Thyroid gland (tissue), 4 donors: ENCODE results near the gene TMEM82. TPM values are rescaled to one million over a fixed set of nuclear protein-coding genes. Genes with fewer than 3 reads are reported as not detected.
"Not testable (repeated sequence)": the region's sequence is repeated elsewhere in the genome, so short reads cannot be mapped to it uniquely, and the experiment has no call there.

Experiments
- DNase-seq, 2 donors: peaks; one replicate each; pipeline ENCODE4 v3.0.0-alpha.2; 2019
- H3K27ac ChIP-seq, 3 donors: fragments of 200-600 bp; sonication (generic); 1 replicate in 2 of 3; 2 replicates in 1 of 3; pipeline ENCODE4 v1.5.1; 2016 to 2019; ENCODE audit warnings: mild to moderate bottlenecking in 1 of 3, moderate library complexity in 1 of 3
- H3K27me3 ChIP-seq: fragments of 200-600 bp; sonication (generic); one replicate; pipeline ENCODE4 v1.5.1; 2019
- H3K36me3 ChIP-seq, 2 donors: fragments of 200-600 bp; sonication (generic); one replicate each; pipeline ENCODE4 v1.5.1; 2016 to 2019
- H3K4me1 ChIP-seq, 2 donors: fragments of 200-600 bp; sonication (generic); one replicate each; pipeline ENCODE4 v1.5.1; 2017 to 2019
- H3K4me3 ChIP-seq, 3 donors: fragments of 200-600 bp; sonication (generic); replicated peaks in 1 of 3; 1 replicate in 2 of 3; 2 replicates in 1 of 3; pipeline ENCODE4 v1.5.1; 2016; ENCODE audit warnings: mild to moderate bottlenecking in 1 of 3
- H3K9me3 ChIP-seq: fragments of 200-600 bp; sonication (generic); one replicate; pipeline ENCODE4 v1.5.1; 2017
- CTCF ChIP-seq, 6 experiments: fragments of 200-600 bp in 3 of 6; fragments of 450-650 bp in 3 of 6; sonication (generic) in 3 of 6; IDR thresholded peaks; one replicate each; pipeline ENCODE4 v1.5.1; 2016 to 2019; ENCODE audit warnings: antibody characterized with exemption in 6 of 6, mild to moderate bottlenecking in 2 of 6, inconsistent platforms in 1 of 6, moderate library complexity in 1 of 6
- POLR2A ChIP-seq, 2 donors: fragments of 450-650 bp; IDR thresholded peaks; one replicate each; pipeline ENCODE4 v1.6.1; 2017; ENCODE audit warnings: antibody characterized with exemption in 2 of 2, mild to moderate bottlenecking in 2 of 2, moderate library complexity in 1 of 2
- WGBS, 2 donors: methylation state at CpG; one replicate each; pipeline ENCODE4 v1.1.5; 2017; 5-methylcytosine and 5-hydroxymethylcytosine counted together
- intact Hi-C: fragments of 100-400 bp; cut with DNase I; formaldehyde crosslinking; loops from one replicate; pipeline ENCODE4 v1.15.1; 2023
- total RNA-seq, 4 donors: library from RNA; depleted of rRNA; stranded (reverse); fragments of >200 nt; gene quantifications; one replicate each; pipeline ENCODE4 v1.2.3, GENCODE V29; 2016

Gene TMEM82
- total RNA-seq, result not detected

GRCh38 chr1:15742339-15742801, at the start of gene TMEM82:
TMEM82 (plus strand) TSS chr1:15742499; CDS start chr1:15742560, 61 bp downstream.
- no peak for DNase-seq
- Histone ChIP-seq H3K36me3 (no peaks in the 10 kb centered on the region), H3K27ac (no peak within 1 kb of the TSS), H3K9me3 (no peaks in the 10 kb centered on the region), H3K4me3 (no peak within 1 kb of the TSS), H3K27me3 (no peaks in the 10 kb centered on the region), H3K4me1 (peaks cover 0 to 14% of the 10 kb centered on the region in 2 donors)
- intact Hi-C loops, result loop anchor here (5.0 kb wide), 1 partner anchor 145 kb away; no protein-coding TSS in a partner anchor
- 32 to 33% methylated on average over 13 to 14 of the region's 14 CpGs for WGBS, 2 donors
- TF ChIP-seq CTCF (IDR thresholded peaks at IDR 0.05), result no peak
- no peak for TF ChIP-seq POLR2A (IDR thresholded peaks at IDR 0.05)

- no peak for TF ChIP-seq POLR2A (IDR thresholded peaks at IDR 0.05)
- no peak for TF ChIP-seq CTCF (IDR thresholded peaks at IDR 0.05)
- no peak overlapping the region for H3K27ac ChIP-seq
- 96 to 98% methylated on average over 5 of the region's 5 CpGs for WGBS, 2 donors
- no peaks in the 10 kb centered on the region for H3K27me3 ChIP-seq
- DNase-seq, result no peak
- H3K9me3 ChIP-seq, result no peaks in the 10 kb centered on the region
- peaks cover 0 to 17% of the 10 kb centered on the region in 2 donors for H3K4me1 ChIP-seq
- intact Hi-C loops, result no loop called here
- H3K36me3 ChIP-seq, result no peaks in the 10 kb centered on the region
- no peak overlapping the region for H3K4me3 ChIP-seq
These were observed 48.9 kb upstream of the TMEM82 start for GRCh38 chr1:15693371-15693770.

GRCh38 chr1:15696956-15697521, 45.3 kb upstream of the TMEM82 start:
- peaks cover 12 to 22% of the 10 kb centered on the region in 2 donors for H3K4me1 ChIP-seq
- no peak overlapping the region for H3K4me3 ChIP-seq
- 43 to 66% methylated on average over 9 to 10 of the region's 10 CpGs for WGBS, 2 donors
- H3K9me3 ChIP-seq, result no peaks in the 10 kb centered on the region
- TF ChIP-seq CTCF (IDR thresholded peaks at IDR 0.05) (no peak), POLR2A (IDR thresholded peaks at IDR 0.05) (no peak)
- H3K27ac ChIP-seq, result peak overlapping the region in 1 of 3 donors; percentile 43
- intact Hi-C loops, result no loop called here
- DNase-seq, result no peak
- H3K27me3 ChIP-seq, result no peaks in the 10 kb centered on the region
- no peaks in the 10 kb centered on the region for H3K36me3 ChIP-seq

GRCh38 chr1:15698201-15698600, 44.1 kb upstream of the TMEM82 start:
- no peak for DNase-seq
- H3K9me3 ChIP-seq, result no peaks in the 10 kb centered on the region
- H3K27ac ChIP-seq, result no peak overlapping the region
- H3K27me3 ChIP-seq, result no peaks in the 10 kb centered on the region
- no peaks in the 10 kb centered on the region for H3K36me3 ChIP-seq
- peaks cover 12 to 28% of the 10 kb centered on the region in 2 donors for H3K4me1 ChIP-seq
- intact Hi-C loops, result no loop called here
- H3K4me3 ChIP-seq, result no peak overlapping the region
- WGBS, 2 donors, result 97 to 98% methylated on average over 2 of the region's 2 CpGs
- TF ChIP-seq CTCF (IDR thresholded peaks at IDR 0.05) (no peak), POLR2A (IDR thresholded peaks at IDR 0.05) (no peak)

- H3K4me1 ChIP-seq, result peaks cover 12 to 38% of the 10 kb centered on the region in 2 donors
- H3K9me3 ChIP-seq, H3K27me3 ChIP-seq, DNase-seq, H3K36me3 ChIP-seq, H3K4me3 ChIP-seq, intact Hi-C loops, H3K27ac ChIP-seq: not testable (repeated sequence)
- 90 to 99% methylated on average over 4 of the region's 4 CpGs for WGBS, 2 donors
These were observed 43.0 kb upstream of the TMEM82 start for GRCh38 chr1:15699321-15699720.
